GM10266 (cell line): ENCODE results near the gene ACR.

Experiments used
- DNase-seq: peaks from one replicate; pipeline ENCODE4 v3.0.0; 2012; ENCODE audit errors: extremely low spot score
- TF ChIP-seq, protein P1 (sequence below): IDR thresholded peaks from 2 replicates; pipeline ENCODE4 v1.5.1; 2012; ENCODE audit warnings: mild to moderate bottlenecking, low read depth; ENCODE audit not compliant: control insufficient read depth, insufficient read depth; ENCODE audit errors: missing control alignments

Gene ACR

DNA sequence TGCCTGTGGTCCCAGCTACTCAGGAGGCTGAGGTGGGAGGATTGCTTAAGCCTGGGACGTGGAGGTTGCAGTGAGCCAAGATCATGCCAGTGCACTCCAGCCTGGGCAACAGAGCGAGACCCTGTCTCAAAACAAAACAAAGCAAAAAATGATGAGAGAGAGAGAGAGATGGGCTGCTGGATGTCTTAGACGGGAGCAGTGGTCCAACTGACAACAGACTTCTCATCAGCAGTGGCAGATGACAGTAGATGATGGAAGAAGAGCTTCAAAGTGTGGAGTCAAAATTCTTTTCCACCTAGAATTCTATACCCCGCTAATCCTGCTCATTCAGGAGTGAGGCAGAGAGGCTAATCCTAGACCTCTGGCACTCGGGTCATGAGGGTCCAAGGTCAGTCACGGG lies 29.0 kb upstream of the ACR start:
- DNase-seq: no peak
- TF ChIP-seq, protein P1, sequence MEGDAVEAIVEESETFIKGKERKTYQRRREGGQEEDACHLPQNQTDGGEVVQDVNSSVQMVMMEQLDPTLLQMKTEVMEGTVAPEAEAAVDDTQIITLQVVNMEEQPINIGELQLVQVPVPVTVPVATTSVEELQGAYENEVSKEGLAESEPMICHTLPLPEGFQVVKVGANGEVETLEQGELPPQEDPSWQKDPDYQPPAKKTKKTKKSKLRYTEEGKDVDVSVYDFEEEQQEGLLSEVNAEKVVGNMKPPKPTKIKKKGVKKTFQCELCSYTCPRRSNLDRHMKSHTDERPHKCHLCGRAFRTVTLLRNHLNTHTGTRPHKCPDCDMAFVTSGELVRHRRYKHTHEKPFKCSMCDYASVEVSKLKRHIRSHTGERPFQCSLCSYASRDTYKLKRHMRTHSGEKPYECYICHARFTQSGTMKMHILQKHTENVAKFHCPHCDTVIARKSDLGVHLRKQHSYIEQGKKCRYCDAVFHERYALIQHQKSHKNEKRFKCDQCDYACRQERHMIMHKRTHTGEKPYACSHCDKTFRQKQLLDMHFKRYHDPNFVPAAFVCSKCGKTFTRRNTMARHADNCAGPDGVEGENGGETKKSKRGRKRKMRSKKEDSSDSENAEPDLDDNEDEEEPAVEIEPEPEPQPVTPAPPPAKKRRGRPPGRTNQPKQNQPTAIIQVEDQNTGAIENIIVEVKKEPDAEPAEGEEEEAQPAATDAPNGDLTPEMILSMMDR: no peak

DNA sequence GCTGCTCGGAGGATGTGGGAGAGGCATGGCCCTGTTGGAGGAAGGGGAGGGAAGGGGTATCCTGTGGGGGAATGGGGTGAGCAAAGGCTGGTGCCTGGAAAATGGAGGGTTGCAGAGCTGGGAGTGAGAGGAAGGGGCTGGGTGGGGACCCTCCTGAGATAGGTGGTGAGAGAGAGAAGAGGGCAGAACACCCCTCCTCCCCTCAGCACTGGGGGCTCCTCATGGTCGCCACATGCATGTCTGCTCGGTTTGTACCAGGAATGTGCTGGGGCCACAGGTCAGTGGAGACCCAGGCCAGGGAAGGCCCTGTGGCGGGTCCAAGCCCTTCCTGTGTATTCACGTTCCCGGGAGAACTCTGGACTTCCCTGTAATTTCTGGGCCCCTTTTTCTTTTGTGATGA lies 27.8 kb upstream of the ACR start:
- DNase-seq: no peak
- TF ChIP-seq, protein P1: no peak

DNA sequence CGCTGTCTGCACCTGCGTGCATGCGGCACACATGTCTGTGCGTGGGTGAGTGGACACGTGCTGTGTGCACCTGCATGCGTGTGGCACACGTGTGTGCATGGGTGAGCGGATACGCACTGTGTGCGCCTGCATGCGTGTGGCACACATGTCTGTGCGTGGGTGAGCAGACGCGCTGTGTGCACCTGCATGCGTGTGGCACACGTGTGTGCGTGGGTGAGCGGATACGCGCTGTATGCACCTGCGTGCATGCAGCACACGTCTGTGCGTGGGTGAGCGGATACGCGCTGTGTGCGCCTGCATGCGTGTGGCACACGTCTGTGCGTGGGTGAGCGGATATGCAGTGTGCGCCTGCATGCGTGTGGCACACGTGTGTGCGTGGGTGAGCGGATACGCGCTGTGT lies 27.1 kb upstream of the ACR start:
- TF ChIP-seq, protein P1: no peak
- DNase-seq: no peak

DNA sequence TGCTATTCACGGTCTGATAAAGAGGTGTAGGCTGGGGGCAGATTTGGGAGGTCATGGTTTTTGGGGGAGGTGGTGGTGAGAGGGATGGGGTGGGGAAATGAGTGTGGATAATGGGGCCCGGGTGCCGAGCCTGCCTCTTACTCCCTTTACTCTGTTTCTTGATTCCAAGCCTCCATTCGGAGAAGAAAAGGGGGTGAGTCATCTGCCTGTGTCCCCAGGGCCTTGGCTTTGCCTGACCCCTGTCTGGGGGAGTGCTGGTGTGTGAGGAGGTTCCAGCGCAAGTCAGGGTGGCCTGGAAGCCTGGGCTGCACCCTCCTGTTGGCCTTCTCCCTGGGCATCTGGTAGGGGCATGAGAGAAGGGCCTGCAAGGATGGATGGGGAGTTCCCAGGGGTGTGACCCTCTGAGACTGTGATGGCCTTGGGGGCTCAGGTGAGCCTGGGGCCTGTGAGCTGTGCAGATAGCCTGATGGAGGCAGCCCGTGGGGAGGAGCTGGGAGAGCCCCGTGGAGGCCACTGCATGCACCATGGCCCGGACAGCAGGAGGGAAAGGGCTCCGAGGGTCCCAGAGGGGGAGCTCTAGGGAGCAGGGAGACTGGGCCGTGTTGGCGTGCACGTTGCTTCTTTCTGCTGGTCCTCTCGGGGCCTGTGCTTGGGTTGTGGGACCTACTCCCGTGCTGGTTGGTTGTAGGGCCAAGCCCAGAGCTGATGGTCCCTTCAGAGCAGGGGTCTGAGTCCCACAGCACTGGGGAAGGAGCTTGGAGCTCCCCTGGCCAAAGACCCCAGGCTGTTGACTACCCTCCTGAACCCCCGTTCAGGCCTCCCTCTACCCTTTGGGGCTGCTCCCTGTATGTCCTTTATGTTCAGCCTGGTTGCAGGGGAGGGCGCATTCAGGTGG lies 26.3 kb upstream of the ACR start:
- TF ChIP-seq, protein P1: no peak

DNA sequence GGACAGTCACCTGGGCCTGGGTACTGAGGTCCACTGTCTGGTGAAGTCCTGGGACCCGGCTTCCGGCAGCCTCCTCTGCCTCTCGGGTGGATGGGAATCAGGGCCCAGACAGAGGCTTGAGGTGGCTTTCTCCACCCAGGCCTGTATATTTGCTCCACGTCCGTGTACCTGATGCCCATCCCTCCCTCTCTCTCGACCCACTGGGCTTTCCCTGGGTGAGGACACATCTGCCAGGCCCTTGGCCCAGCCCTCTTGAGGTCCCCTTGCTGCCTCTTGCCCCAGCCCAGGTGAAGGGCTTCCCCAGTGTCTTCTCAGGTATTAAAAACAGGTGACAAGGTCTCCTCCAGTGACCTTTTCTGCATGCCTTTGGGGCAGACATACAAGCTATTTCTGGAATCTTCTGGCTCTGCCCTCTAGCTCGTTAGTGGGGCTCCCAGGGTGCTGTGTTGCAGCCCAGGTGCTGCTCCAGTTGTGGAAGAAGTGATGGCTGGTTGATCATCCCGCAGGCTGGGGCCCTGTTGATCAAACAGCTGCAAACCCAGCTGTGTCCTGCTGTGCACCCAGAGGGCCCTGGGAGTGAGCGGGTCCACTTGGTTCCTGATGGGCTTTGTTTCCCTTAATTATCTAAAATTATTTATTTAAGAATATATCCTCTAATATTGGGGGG lies 25.5 kb upstream of the ACR start:
- no peak for DNase-seq
- TF ChIP-seq, protein P1: no peak

More for the DNA sequence above, 26.3 kb upstream of the ACR start:
- no peak for DNase-seq

DNA sequence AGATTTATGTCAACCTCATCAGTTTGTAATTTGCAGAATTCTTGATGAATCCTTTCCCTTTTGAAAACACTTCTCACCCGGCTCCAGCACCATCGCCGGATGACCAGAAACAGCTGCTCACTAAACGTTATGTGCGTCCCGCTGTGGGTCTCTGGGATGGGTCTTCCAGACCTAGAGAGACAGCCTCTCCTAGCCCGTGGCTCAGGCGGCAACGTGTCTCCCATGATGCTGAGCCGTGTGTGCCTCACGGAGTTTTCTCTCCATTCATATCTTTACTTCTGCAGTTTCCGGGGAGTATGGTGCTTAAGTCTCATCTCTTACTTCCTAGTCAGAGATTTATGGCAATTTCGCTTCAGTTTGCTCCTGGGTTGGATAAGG lies 25.0 kb upstream of the ACR start:
- no peak for DNase-seq
- TF ChIP-seq, protein P1: no peak

DNA sequence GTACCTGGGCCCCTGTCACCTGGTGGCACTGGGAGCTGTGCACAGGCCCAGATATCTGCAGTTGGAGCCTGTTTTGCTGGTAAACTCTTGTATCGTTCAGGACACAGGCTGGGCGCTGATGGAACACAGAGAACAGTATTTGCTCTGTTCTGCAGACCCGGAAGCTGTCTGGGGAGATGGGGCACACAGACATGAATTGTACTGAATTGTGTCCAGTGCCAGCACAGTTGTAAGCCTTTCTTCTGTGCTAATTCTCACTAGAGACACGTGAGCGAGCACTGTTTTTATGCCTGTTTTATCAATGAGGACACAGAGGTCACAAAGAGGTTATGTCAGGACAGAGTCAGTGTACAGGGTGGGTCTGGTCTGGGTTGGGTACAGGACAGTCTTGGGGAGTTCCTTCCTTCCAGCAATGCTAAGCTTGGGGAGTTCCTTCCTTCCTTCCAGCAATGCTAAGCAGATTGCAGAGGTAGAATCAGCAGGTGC lies 24.4 kb upstream of the ACR start:
- TF ChIP-seq, protein P1: no peak
- no peak for DNase-seq
